Activated T-cell treated with anti-CD3 and anti-CD28 coated beads for 48 hours (primary cell): ENCODE data around the gene RNF166.

Experiments used
- DNase-seq: peaks from one replicate; pipeline ENCODE4 v3.0.0-alpha.2; 2020; ENCODE audit warnings: low read depth

RNF166 gene

GRCh38 chr16:88739139-88739976, 33.1 kb upstream of the RNF166 start:
- no peak for DNase-seq

GRCh38 chr16:88738151-88739084, 32.2 kb upstream of the RNF166 start:
- no peak for DNase-seq

GRCh38 chr16:88737298-88738150, 31.3 kb upstream of the RNF166 start:
- DNase-seq, result peak; percentile 62

GRCh38 chr16:88736496-88736895, 30.3 kb upstream of the RNF166 start:
- DNase-seq, result no peak

GRCh38 chr16:88736088-88736487, 29.9 kb upstream of the RNF166 start:
- DNase-seq, result no peak

GRCh38 chr16:88735616-88736015, 29.4 kb upstream of the RNF166 start:
- DNase-seq, result no peak

- DNase-seq, result no peak
These were observed 28.9 kb upstream of the RNF166 start for GRCh38 chr16:88735121-88735520.

- DNase-seq, result no peak
These were observed 28.1 kb upstream of the RNF166 start for GRCh38 chr16:88734361-88734728.

GRCh38 chr16:88733630-88734360, 27.6 kb upstream of the RNF166 start:
- no peak for DNase-seq

GRCh38 chr16:88732961-88733294, 26.7 kb upstream of the RNF166 start:
- no peak for DNase-seq

- no peak for DNase-seq
These were observed 26.2 kb upstream of the RNF166 start for GRCh38 chr16:88732172-88732960.

GRCh38 chr16:88731699-88732098, 25.5 kb upstream of the RNF166 start:
- no peak for DNase-seq

- no peak for DNase-seq
These were observed 24.7 kb upstream of the RNF166 start for GRCh38 chr16:88730632-88731607.

- no peak for DNase-seq
These were observed 21.7 kb upstream of the RNF166 start for GRCh38 chr16:88727871-88728270.

- no peak for DNase-seq
These were observed 20.8 kb upstream of the RNF166 start for GRCh38 chr16:88726981-88727380.

- no peak for DNase-seq
These were observed 20.2 kb upstream of the RNF166 start for GRCh38 chr16:88726408-88726749.

GRCh38 chr16:88725609-88726407, 19.6 kb upstream of the RNF166 start:
- no peak for DNase-seq

- DNase-seq, result no peak
These were observed 18.8 kb upstream of the RNF166 start for GRCh38 chr16:88724855-88725555.
